GM04504 (cell line): ENCODE data around the gene C2orf72.
A peak's percentile ranks its signal among the peaks of the same experiment; 100 is the strongest.
"Not testable (repeated sequence)": the region's sequence is repeated elsewhere in the genome, so short reads cannot be mapped to it uniquely, and the experiment has no call there.

Source experiments
- DNase-seq: peaks from one replicate; pipeline ENCODE4 v3.0.0-alpha.2; 2012; ENCODE audit warnings: low read depth

Gene C2orf72

DNA sequence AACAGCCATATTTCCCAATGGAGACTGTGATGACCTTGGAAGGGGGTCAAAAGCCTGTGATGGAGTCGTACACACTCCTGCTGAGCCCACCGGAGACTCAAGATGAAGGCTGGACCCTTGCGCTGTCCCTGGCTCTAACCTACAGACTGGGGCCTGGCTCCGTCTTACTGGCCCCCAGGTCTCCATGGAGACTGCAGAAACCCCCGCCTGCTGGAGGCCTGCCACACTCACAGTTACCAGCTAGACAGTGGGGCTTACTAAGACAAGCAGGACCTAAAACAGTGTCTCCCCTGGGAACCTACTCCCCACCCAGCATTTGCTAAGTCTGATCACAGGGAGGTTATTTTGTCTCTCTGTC lies 9.6 kb downstream of the C2orf72 start:
- no peak for DNase-seq

DNA sequence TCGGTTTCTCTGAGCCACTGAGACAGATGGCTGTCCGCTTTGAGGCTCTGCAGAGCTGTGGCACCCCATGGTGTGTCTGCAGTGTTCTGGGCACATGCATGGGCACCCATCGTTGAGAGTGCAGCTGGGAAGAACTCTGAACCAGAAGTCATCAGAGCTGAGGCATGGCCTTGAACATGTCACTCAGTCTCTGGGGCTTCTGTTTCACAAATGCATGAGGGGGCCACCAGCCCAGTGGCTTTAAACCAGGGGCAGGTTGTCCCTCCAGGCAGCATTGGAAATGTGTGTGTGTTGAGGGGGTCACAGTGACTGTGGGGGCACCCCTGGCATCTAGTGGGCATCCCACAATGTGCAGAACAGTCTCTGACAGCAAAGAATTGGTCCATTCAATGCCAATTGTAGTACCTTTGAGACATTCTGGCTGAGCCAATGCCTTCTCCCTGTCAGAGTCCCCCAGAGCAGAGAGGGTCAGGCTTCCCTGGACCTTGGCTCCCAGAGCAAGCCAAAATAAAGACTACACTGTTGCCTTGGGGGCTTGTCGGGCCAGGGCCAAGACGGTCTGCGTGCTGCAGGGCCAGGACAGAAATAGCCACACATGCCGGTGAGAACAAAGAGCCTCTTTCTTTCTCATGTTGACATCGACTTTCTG lies 10.1 kb downstream of the C2orf72 start:
- no peak for DNase-seq

DNA sequence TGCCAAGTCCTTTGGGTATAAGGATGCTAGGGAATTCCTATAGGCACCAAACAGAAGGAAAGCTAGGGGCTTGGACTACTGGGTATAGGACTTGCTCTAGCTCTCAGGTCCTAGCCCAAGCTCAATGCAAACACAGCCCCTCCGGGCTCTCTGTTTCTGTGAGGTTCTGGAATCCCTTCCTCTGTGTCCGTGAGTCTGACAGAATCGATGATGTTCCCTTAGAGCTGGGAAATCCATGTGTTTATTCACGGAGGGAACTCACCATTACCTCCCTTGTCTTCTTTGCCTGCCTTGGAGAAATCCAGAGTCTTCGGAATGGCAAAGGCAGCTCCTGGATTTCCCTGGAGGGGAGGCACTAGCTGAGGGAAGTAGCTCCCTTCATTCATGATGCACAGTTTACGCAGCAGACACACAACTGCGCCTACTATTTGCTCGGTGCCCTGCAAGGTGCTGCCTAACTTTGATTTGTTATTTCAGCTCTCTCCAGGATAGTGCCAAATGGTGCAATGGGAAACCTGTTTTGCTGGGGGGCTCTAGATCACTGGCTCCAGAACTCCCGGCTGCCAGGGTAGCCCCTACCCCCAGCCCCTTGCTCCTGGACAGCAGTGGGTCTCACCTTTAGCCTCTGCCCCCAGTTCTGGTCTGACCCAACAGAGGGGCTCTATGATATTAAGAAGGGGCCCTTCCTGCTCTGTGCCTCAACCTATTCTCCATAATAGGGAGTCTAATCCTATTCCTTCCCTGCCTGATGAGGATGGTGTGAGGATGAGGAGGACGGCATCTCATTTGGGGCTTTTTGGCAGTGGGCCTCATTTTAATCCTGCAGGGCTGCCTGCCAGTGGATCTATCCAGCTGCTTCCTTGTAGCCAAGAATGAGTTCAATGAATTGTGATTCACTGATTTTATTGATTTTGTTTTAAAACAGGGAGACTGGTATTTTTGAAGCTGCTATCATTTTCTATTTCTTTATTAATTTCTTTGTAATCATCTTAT lies 10.9 kb downstream of the C2orf72 start:
- DNase-seq, result no peak

DNA sequence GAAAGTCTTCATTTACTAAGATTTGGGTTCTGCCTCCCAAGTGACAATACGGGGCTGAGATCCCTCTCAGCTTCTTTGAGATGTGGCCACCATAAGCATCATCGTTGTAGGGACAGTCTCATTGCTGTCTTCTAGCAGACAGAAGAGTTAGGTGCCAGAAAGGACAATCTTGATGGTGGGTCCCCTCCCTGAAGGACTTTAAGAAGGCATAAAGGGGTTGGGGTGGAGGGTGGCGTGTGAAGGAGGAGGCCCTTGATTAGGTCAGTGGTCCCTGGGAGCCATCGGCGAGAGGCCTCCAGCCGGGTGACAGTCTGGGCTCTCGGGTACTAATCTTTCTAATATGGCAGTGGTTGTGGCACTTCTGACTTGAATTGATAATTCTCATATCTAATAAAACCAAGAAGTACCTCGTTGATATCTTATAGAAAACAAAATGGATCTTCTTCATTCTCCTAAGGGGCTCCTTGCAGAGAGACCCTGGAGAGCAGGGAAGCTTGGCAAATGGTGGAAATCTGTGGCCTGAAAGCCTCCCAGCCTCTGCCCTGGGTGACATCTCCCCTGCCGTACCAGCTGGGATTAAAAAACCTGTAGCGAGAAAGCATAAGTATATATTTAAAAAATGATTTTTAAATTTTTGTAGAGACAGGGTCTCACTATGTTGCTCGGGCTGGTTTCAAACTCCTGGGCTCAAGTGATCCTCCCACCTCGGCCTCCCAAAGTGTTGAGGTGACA lies 12.1 kb downstream of the C2orf72 start:
- no peak for DNase-seq

GRCh38 chr2:231050018-231050901 lies 12.9 kb downstream of the C2orf72 start:
- no peak for DNase-seq

- no peak for DNase-seq
Measured at GRCh38 chr2:231051116-231051515, 13.8 kb downstream of the C2orf72 start.

DNA sequence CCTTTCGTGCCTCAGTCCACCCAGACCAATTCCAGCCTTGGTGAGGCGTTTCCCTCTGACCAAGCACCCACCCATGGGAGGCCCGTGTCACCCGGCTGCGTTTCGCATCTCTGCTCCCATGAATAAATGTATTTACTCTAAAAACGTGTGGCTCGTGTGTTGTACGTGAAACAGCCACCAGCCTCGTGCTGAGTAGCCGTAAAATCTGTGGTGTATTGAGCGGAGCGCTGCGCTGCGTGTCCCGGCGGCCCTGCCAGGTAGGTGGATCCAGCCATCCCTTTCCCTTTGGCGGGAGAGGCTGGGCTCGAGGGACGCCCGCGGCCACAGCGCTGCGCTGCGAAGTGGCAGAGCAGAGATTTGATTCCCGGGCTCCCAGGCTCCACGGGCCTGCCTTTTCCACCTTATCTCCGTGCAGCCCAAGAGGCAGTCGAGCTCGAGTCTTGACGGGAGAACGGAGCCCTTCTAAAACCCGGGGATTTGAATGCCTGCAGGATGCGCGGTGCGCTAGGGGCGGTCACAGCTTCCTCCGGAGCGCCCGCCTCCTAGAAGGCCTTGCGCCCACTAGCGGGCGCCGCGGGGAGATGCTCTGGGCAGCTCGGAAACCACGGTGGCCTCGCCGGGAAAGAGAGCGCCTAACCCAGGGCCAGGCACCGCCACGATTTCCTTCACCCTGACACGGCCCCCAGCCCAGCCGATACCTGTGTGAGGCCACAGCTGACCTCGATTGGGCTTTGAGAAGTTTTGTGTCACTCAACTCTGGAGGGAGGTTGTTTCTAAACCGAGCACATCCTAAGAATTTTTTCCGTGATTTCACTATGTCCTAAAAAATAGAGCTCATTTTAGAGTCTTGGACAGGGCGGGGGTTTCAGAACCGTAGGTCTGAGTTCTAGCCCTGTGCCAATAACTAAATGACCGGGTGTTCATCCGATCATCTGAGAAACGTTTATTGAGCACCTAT lies 15.4 kb downstream of the C2orf72 start:
- peak; percentile 53 for DNase-seq

- DNase-seq, result no peak
Measured at GRCh38 chr2:231053846-231054245, 16.5 kb downstream of the C2orf72 start.

GRCh38 chr2:231056453-231057416 lies 19.4 kb downstream of the C2orf72 start, which contains the start of gene PSMD1:
TSS of gene PSMD1 (plus strand) at chr2:231056867. CDS start at chr2:231057026, 159 bp downstream.
- DNase-seq, result peak; percentile 79

DNA sequence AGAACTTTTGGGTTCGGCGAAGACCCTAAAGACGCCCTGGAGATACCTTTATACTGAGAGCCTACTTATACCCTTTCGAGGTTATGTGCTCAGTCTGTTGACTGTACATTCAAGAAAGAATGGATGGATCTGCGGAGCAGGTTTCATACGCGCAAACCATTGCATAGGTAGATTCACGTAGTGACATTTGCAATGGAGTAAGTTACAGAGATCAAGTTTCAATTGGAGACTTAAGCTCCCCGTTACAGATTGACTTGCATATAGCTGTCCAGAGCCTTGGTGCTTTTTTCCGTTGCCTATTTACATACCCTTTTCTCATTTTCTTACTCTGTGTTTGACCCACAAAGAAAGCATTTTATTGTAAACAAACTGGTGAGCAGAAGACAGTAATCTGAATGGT lies 20.3 kb downstream of the C2orf72 start:
- DNase-seq, result no peak

GRCh38 chr2:231058761-231059550 lies 21.6 kb downstream of the C2orf72 start:
- no peak for DNase-seq

DNA sequence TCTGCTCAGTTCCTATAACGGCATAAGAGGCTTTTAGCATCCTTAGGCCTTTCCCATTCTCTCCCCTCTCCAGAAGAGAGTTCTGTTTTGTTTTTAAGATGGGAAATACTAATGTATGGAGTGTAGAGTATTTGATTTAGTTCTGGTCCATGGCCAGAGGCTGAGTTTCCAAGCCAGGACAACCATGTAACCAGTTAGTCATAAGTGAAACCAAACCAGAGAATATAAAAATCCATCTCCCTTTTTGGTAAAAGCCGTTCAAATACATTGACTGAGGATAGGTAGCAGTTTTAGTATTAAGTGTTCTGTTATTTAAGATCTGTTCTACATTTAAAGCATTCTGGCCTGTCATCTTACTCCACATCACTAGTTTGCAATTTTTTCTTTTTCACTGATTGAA lies 22.4 kb downstream of the C2orf72 start:
- DNase-seq, result no peak

DNA sequence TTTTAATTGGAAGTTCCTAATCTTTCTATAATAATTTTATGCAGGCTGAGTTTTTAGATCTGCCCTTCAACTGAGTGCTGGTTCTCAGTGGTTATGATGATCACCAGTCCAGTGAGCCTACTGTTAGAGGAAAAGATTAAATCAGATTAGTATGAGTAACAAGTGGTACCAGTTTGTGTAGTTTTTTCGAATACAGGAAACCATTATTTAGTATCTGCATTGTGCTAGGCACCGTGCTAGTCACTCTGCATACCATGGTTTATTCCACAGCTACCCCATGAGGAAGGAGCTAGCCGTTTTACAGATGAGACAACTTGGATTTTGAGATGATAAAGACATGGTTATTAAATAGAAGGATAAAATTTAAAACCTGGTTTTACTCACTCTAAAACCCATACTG lies 25.5 kb downstream of the C2orf72 start:
- no peak for DNase-seq

- no peak for DNase-seq
Measured at GRCh38 chr2:231063347-231063746, 26.0 kb downstream of the C2orf72 start.

- no peak for DNase-seq
Measured at GRCh38 chr2:231065966-231066365, 28.6 kb downstream of the C2orf72 start.

- not testable (repeated sequence) for DNase-seq
Measured at GRCh38 chr2:231067531-231067930, 30.2 kb downstream of the C2orf72 start.

- DNase-seq, result no peak
Measured at GRCh38 chr2:231068525-231069222, 31.4 kb downstream of the C2orf72 start.
